ENCODE data around the gene CACNA1C.

The CACNA1C gene

GRCh38 chr12:2520722-2521246 lies 468.0 kb downstream of the CACNA1C start:
- no peak for DNase-seq (ENCODE audit: low spot score)

GRCh38 chr12:2523317-2523716 lies 470.5 kb downstream of the CACNA1C start:
- DNase-seq (ENCODE audit: low spot score): no peak

GRCh38 chr12:2523844-2524243 lies 471.1 kb downstream of the CACNA1C start:
- DNase-seq (ENCODE audit: low spot score): no peak

GRCh38 chr12:2526371-2526770 lies 473.6 kb downstream of the CACNA1C start:
- no peak for DNase-seq (ENCODE audit: low spot score)

GRCh38 chr12:2528001-2528400 lies 475.2 kb downstream of the CACNA1C start:
- DNase-seq (ENCODE audit: low spot score): no peak

- no peak for DNase-seq (ENCODE audit: low spot score)
These were observed 477.0 kb downstream of the CACNA1C start for GRCh38 chr12:2529807-2530206.

GRCh38 chr12:2531371-2531770 lies 478.6 kb downstream of the CACNA1C start:
- DNase-seq (ENCODE audit: low spot score): no peak

- no peak for DNase-seq (ENCODE audit: low spot score)
These were observed 480.2 kb downstream of the CACNA1C start for GRCh38 chr12:2533036-2533435.

GRCh38 chr12:2535583-2536204 lies 482.9 kb downstream of the CACNA1C start:
- DNase-seq (ENCODE audit: low spot score): no peak

- no peak for DNase-seq (ENCODE audit: low spot score)
These were observed 483.9 kb downstream of the CACNA1C start for GRCh38 chr12:2536724-2537123.

GRCh38 chr12:2537868-2538541 lies 485.2 kb downstream of the CACNA1C start:
- DNase-seq (ENCODE audit: low spot score): no peak

- no peak for DNase-seq (ENCODE audit: low spot score)
These were observed 487.2 kb downstream of the CACNA1C start for GRCh38 chr12:2539938-2540337.

- DNase-seq (ENCODE audit: low spot score): no peak
These were observed 487.8 kb downstream of the CACNA1C start for GRCh38 chr12:2540535-2540941.

GRCh38 chr12:2541631-2542204 lies 488.9 kb downstream of the CACNA1C start:
- no peak for DNase-seq (ENCODE audit: low spot score)

- no peak for DNase-seq (ENCODE audit: low spot score)
These were observed 491.0 kb downstream of the CACNA1C start for GRCh38 chr12:2543801-2544200.

- DNase-seq (ENCODE audit: low spot score): no peak
These were observed 491.4 kb downstream of the CACNA1C start for GRCh38 chr12:2544230-2544629.

- no peak for DNase-seq (ENCODE audit: low spot score)
These were observed 494.7 kb downstream of the CACNA1C start for GRCh38 chr12:2547273-2548044.

- DNase-seq (ENCODE audit: low spot score): no peak
These were observed 495.3 kb downstream of the CACNA1C start for GRCh38 chr12:2548081-2548480.

GRCh38 chr12:2550561-2551411 lies 498.0 kb downstream of the CACNA1C start:
- DNase-seq (ENCODE audit: low spot score): peak; percentile 31

- no peak for DNase-seq (ENCODE audit: low spot score)
These were observed 498.7 kb downstream of the CACNA1C start for GRCh38 chr12:2551412-2551900.

GRCh38 chr12:2552000-2552756 lies 499.4 kb downstream of the CACNA1C start:
- no peak for DNase-seq (ENCODE audit: low spot score)
